Upper lobe of right lung (tissue), 1 donor: ENCODE measurements around the gene SULT1C4. TPM values are rescaled to one million over a fixed set of nuclear protein-coding genes. Genes with fewer than 3 reads are reported as not detected.
"Not testable (repeated sequence)": the region's sequence is repeated elsewhere in the genome, so short reads cannot be mapped to it uniquely, and the experiment has no call there.

ENCODE experiments used
- ATAC-seq: fragments of 200-7000 bp; cut with Tn5 transposase; one replicate; pipeline ENCODE4 v1.9.1; 2020; ENCODE audit warnings: mild to moderate bottlenecking, moderate library complexity
- DNase-seq: peaks from one replicate; pipeline ENCODE4 v3.0.0-alpha.2; 2020
- H3K27ac ChIP-seq: fragments of 200-600 bp; one replicate; pipeline ENCODE4 v1.8.0; 2022
- H3K27me3 ChIP-seq: fragments of 200-600 bp; one replicate; pipeline ENCODE4 v1.8.0; 2022; ENCODE audit warnings: mild to moderate bottlenecking
- H3K36me3 ChIP-seq: fragments of 200-600 bp; one replicate; pipeline ENCODE4 v1.8.0; 2022
- H3K4me1 ChIP-seq: fragments of 200-600 bp; one replicate; pipeline ENCODE4 v1.8.0; 2022
- H3K4me3 ChIP-seq: fragments of 200-600 bp; one replicate; pipeline ENCODE4 v1.8.0; 2022; ENCODE audit warnings: mild to moderate bottlenecking
- H3K9me3 ChIP-seq: fragments of 200-600 bp; one replicate; pipeline ENCODE4 v1.8.0; 2022
- intact Hi-C: fragments of 100-400 bp; cut with DNase I; formaldehyde crosslinking; loops from one replicate; pipeline ENCODE4 v1.11.0; 2022
- total RNA-seq: library from RNA; stranded (reverse); fragmentation: NEBNext Ultra II Directional; extraction: Animal tissue kit (Norgen Biotek cat#: 25700); gene quantifications from one replicate; pipeline ENCODE4 v1.2.1, GENCODE V29; 2021
- TF ChIP-seq, protein P1 (sequence below): fragments of 200-600 bp; IDR thresholded peaks from one replicate; pipeline ENCODE4 v1.8.0; 2022; ENCODE audit warnings: antibody characterized with exemption
- donor health status: DM: no; HTN: yes; CAD: no; lungs with severe emphysema.

SULT1C4 gene
- total RNA-seq, 1 donor from 2014 or later, result 11.6 TPM

DNA sequence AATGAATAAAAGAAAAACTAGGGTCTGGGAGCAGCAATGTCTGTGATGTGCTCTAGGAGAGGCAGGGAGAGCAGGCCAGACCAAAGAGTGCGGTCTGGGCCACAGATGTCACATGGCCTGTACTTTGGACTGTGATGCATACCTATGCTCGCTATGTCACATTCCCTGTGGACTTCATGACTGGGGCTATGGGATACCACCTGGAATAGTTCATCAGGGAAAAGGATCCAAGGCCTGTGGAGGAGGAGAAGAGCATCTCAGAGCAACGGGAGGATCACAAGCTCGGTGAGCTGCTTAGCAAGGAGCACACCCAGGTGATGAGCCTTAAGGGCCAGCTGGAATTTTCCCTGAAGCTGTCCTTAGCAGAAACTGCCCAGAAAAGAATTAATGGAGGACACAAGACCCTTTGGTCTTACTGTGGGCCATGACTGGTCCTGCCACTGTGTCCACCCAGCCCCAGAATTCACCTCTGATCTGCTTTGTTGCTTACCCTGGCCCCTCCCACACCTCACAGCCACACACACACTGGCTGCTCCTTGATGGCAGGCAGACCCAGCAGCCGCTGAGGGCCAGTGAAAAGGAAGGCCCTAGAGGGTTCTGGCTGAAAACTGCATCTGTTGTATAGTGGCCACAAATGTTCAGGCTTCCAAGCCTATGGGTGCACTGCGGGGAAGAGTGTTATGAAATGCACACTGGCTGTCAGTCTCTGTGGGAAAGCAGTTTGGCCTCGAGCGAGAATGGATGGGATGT is 45.9 kb downstream of the SULT1C4 start:
- H3K27me3 ChIP-seq, result no peaks in the 10 kb centered on the region
- no peaks in the 10 kb centered on the region for H3K9me3 ChIP-seq
- no peaks in the 10 kb centered on the region for H3K36me3 ChIP-seq
- no peaks in the 10 kb centered on the region for H3K4me1 ChIP-seq
- intact Hi-C loops, result no loop called here
- DNase-seq, result no peak
- TF ChIP-seq, protein P1, sequence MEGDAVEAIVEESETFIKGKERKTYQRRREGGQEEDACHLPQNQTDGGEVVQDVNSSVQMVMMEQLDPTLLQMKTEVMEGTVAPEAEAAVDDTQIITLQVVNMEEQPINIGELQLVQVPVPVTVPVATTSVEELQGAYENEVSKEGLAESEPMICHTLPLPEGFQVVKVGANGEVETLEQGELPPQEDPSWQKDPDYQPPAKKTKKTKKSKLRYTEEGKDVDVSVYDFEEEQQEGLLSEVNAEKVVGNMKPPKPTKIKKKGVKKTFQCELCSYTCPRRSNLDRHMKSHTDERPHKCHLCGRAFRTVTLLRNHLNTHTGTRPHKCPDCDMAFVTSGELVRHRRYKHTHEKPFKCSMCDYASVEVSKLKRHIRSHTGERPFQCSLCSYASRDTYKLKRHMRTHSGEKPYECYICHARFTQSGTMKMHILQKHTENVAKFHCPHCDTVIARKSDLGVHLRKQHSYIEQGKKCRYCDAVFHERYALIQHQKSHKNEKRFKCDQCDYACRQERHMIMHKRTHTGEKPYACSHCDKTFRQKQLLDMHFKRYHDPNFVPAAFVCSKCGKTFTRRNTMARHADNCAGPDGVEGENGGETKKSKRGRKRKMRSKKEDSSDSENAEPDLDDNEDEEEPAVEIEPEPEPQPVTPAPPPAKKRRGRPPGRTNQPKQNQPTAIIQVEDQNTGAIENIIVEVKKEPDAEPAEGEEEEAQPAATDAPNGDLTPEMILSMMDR, result no peak
- H3K27ac ChIP-seq, result no peak overlapping the region
- H3K4me3 ChIP-seq, result no peak overlapping the region
- no peak for ATAC-seq

DNA sequence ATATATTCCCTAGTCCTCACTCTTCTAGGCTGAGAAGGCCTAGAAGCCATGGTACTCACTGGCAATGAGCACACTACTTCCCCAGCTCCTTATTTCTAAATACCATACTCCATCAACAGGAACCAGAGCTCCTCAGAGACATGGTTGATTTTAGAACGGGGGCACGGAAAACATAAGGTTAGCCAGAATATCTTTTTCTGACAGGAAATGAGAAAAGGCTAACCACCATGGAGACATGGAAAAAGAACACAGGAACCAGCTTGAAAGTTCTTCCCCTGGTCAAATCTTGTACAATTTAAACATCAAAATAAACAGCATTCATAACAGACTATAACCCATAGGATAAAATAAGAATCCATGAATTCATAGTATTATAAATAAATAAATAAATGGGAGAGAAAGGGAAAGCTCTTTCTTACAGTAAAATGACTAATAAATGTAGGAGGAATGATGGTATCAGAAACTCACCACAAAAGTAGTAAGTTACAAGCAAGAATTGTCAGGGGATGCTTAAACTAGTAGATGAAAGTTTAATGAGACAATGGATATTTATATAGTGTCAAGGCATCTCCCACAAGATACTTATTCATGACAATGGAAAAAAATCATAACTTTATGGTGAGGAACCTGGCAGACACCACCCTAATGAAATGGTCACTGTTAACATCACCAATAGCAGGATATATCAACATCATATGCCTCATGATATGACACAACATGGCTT is 50.7 kb downstream of the SULT1C4 start:
- no peak for DNase-seq
- ATAC-seq, result no peak
- Histone ChIP-seq H3K4me3 (no peak overlapping the region), H3K27me3 (no peaks in the 10 kb centered on the region), H3K27ac (no peak overlapping the region), H3K36me3 (no peaks in the 10 kb centered on the region), H3K4me1 (no peaks in the 10 kb centered on the region), H3K9me3 (no peaks in the 10 kb centered on the region)
- intact Hi-C loops, result no loop called here
- TF ChIP-seq, protein P1, result no peak

DNA sequence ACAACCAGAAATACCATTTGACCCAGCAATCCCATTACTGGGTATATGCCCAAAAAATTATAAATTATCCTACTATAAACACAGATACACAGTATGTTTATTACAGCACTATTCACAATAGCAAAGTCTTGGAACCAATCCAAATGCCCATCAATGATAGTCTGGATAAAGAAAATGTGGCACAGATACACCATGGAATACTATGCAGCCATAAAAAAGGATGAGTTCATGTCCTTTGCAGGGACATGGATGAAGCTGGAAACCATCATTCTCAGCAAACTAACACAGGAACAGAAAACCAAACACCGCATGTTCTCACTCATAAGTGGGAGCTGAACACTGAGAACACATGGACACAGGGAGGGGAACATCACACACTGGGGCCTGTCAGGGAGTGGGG is 57.8 kb downstream of the SULT1C4 start:
- H3K36me3 ChIP-seq, H3K4me3 ChIP-seq, DNase-seq, H3K27ac ChIP-seq, H3K4me1 ChIP-seq, ATAC-seq, H3K27me3 ChIP-seq, H3K9me3 ChIP-seq, intact Hi-C loops: not testable (repeated sequence)

DNA sequence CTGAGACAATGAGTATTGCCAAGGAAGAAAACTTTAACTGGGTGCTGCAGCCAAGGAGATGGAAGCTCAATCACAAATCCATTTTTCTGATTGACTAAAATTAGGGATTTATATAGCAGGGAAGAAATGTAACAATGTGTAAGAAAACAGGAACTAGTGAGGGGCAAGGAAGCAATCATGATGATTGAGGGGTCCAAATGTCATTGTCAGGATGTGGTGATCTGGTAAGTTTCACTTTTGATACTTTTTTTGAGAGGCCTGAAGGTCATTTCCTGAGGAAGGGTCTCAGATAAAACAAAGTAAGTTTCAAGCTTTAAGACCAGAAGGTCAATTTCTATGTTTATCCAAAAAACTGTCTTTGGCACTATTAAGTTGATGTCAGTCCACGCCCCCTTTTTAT is 59.2 kb downstream of the SULT1C4 start:
- no peaks in the 10 kb centered on the region for H3K36me3 ChIP-seq
- no peaks in the 10 kb centered on the region for H3K4me1 ChIP-seq
- TF ChIP-seq, protein P1, result no peak
- DNase-seq, result no peak
- intact Hi-C loops, result no loop called here
- no peaks in the 10 kb centered on the region for H3K27me3 ChIP-seq
- no peak for ATAC-seq
- no peak overlapping the region for H3K4me3 ChIP-seq
- H3K27ac ChIP-seq, result no peak overlapping the region
- H3K9me3 ChIP-seq, result no peaks in the 10 kb centered on the region

Other genes starting within 250 kb of the SULT1C4 start
- gene SULT1C3, start 138.0 kb upstream of the SULT1C4 start, total RNA-seq, result not detected
- gene SULT1C2, start 89.1 kb upstream of the SULT1C4 start, total RNA-seq, result 5.8 TPM
- gene GCC2, start 71.3 kb downstream of the SULT1C4 start, total RNA-seq, result 54.5 TPM
- 97.6 TPM for gene LIMS1, start 156.5 kb downstream of the SULT1C4 start, total RNA-seq